Lower lobe of right lung (tissue), 2 donors: ENCODE measurements around the gene TNC. TPM values are rescaled to one million over a fixed set of nuclear protein-coding genes. Genes with fewer than 3 reads are reported as not detected.

Experiments
- ATAC-seq, 2 donors: fragments of 200-7000 bp; cut with Tn5 transposase; one replicate each; pipeline ENCODE4 v1.9.1; 2020 to 2022; ENCODE audit warnings: mild to moderate bottlenecking in 2 of 2, moderate library complexity in 2 of 2
- DNase-seq: peaks from one replicate; pipeline ENCODE4 v3.0.0-alpha.2; 2020
- H3K27ac ChIP-seq: fragments of 200-600 bp; one replicate; pipeline ENCODE4 v1.8.0; 2022
- H3K27me3 ChIP-seq: fragments of 200-600 bp; one replicate; pipeline ENCODE4 v1.8.0; 2022; ENCODE audit warnings: low read depth
- H3K36me3 ChIP-seq: fragments of 200-600 bp; one replicate; pipeline ENCODE4 v1.8.0; 2022; ENCODE audit warnings: mild to moderate bottlenecking
- H3K4me1 ChIP-seq: fragments of 200-600 bp; one replicate; pipeline ENCODE4 v1.8.0; 2022
- H3K4me3 ChIP-seq: fragments of 200-600 bp; one replicate; pipeline ENCODE4 v1.8.0; 2022; ENCODE audit warnings: mild to moderate bottlenecking
- H3K9me3 ChIP-seq: fragments of 200-600 bp; one replicate; pipeline ENCODE4 v1.8.0; 2022
- CTCF ChIP-seq: fragments of 200-600 bp; IDR thresholded peaks from one replicate; pipeline ENCODE4 v1.8.0; 2022; ENCODE audit warnings: antibody characterized with exemption, mild to moderate bottlenecking
- intact Hi-C: fragments of 100-400 bp; cut with DNase I; formaldehyde crosslinking; loops from one replicate; pipeline ENCODE4 v1.11.0; 2022
- total RNA-seq: library from RNA; stranded (reverse); fragmentation: NEBNext Ultra II Directional; extraction: Animal tissue kit (Norgen Biotek cat#: 25700); gene quantifications from one replicate; pipeline ENCODE4 v1.2.1, GENCODE V29; 2021
- donor health status: DM: no; HTN: yes; CAD: no; lungs with severe emphysema.

TNC gene
- total RNA-seq, 1 donor from 2014 or later, result 18.5 TPM

GRCh38 chr9:115057559-115057958 is 60.4 kb downstream of the TNC start:
- H3K27me3 ChIP-seq, result no peaks in the 10 kb centered on the region
- no peaks in the 10 kb centered on the region for H3K4me1 ChIP-seq
- H3K27ac ChIP-seq, result no peak overlapping the region
- H3K36me3 ChIP-seq, result no peaks in the 10 kb centered on the region
- intact Hi-C loops, result no loop called here
- no peak for DNase-seq
- no peak overlapping the region for H3K4me3 ChIP-seq
- H3K9me3 ChIP-seq, result no peaks in the 10 kb centered on the region
- ATAC-seq, result no peak
- TF ChIP-seq CTCF, result no peak

- ATAC-seq (no peak), DNase-seq (no peak)
- Histone ChIP-seq H3K27ac (no peak overlapping the region), H3K27me3 (no peaks in the 10 kb centered on the region), H3K36me3 (no peaks in the 10 kb centered on the region), H3K9me3 (no peaks in the 10 kb centered on the region), H3K4me1 (no peaks in the 10 kb centered on the region), H3K4me3 (no peak overlapping the region)
- intact Hi-C loops, result no loop called here
- TF ChIP-seq CTCF, result no peak
These were observed 67.9 kb downstream of the TNC start for GRCh38 chr9:115050002-115050490.

- ATAC-seq (no peak), DNase-seq (no peak)
- H3K9me3 ChIP-seq, result no peaks in the 10 kb centered on the region
- no peaks in the 10 kb centered on the region for H3K36me3 ChIP-seq
- no peak for TF ChIP-seq CTCF
- no peak overlapping the region for H3K4me3 ChIP-seq
- no peaks in the 10 kb centered on the region for H3K27me3 ChIP-seq
- H3K27ac ChIP-seq, result no peak overlapping the region
- intact Hi-C loops, result no loop called here
- H3K4me1 ChIP-seq, result peaks cover 5% of the 10 kb centered on the region
These were observed 71.1 kb downstream of the TNC start for GRCh38 chr9:115046824-115047223.

- Histone ChIP-seq H3K36me3 (no peaks in the 10 kb centered on the region), H3K4me3 (no peak overlapping the region), H3K4me1 (peaks cover 5% of the 10 kb centered on the region), H3K9me3 (no peaks in the 10 kb centered on the region), H3K27me3 (no peaks in the 10 kb centered on the region), H3K27ac (no peak overlapping the region)
- no peak for TF ChIP-seq CTCF
- no peak for ATAC-seq
- DNase-seq, result no peak
- intact Hi-C loops, result no loop called here
These were observed 71.8 kb downstream of the TNC start for GRCh38 chr9:115046199-115046598.

GRCh38 chr9:115043632-115044031 is 74.3 kb downstream of the TNC start:
- intact Hi-C loops, result no loop called here

More at GRCh38 chr9:115043632-115044031, 74.3 kb downstream of the TNC start:
- DNase-seq (no peak), ATAC-seq (no peak)
- peaks cover 5% of the 10 kb centered on the region for H3K4me1 ChIP-seq
- no peak overlapping the region for H3K4me3 ChIP-seq
- no peaks in the 10 kb centered on the region for H3K27me3 ChIP-seq
- H3K36me3 ChIP-seq, result no peaks in the 10 kb centered on the region
- no peaks in the 10 kb centered on the region for H3K9me3 ChIP-seq
- TF ChIP-seq CTCF, result no peak
- no peak overlapping the region for H3K27ac ChIP-seq
